SK-N-SH (cell line): ENCODE measurements around the gene DGLUCY. TPM values are rescaled to one million over a fixed set of nuclear protein-coding genes. Genes with fewer than 3 reads are reported as not detected.

Experiments used
- CTCF ChIA-PET: fragments of 300-600, 350-600 bp; formaldehyde crosslinking; extraction: SDS; loops from one replicate; lab custom pipeline; 2021; lab: Yijun Ruan, JAX
- POLR2A ChIA-PET: fragments of 350-600 bp; sonication (Branson Sonifier 250); formaldehyde crosslinking; extraction: SDS; loops from one replicate; lab custom pipeline; 2020; ENCODE audit warnings: antibody characterized with exemption, inconsistent platforms; lab: Yijun Ruan, JAX
- DNase-seq: peaks from one replicate; pipeline ENCODE4 v3.0.0; 2012
- H2AFZ ChIP-seq: fragments of 200-600 bp; sonication (generic); 2 replicates; pipeline ENCODE4 v1.8.1; 2016; ENCODE audit warnings: antibody characterized with exemption, mild to moderate bottlenecking, low read depth
- H3F3A ChIP-seq: fragments of 200-600 bp; sonication (generic); replicated peaks from 2 replicates; pipeline ENCODE3; 2016; ENCODE audit warnings: antibody characterized with exemption, mild to moderate bottlenecking; ENCODE audit not compliant: insufficient read depth
- H3K27ac ChIP-seq, 2 experiments: fragments of 200-500 bp in 1 of 2; fragments of 200-600 bp in 1 of 2; sonication (Bioruptor generic) in 1 of 2; sonication (generic), shearing (Covaris generic) in 1 of 2; 2 replicates each; pipeline versions ENCODE4 v1.5.1 to v1.6.1; 2014 to 2016; ENCODE audit warnings: low read depth in 2 of 2, inconsistent platforms in 1 of 2, low read length in 1 of 2, mild to moderate bottlenecking in 1 of 2, mixed read lengths in 1 of 2
- H3K27me3 ChIP-seq: fragments of 200-600 bp; sonication (generic), shearing (Covaris generic); 2 replicates; pipeline ENCODE4 v1.6.1; 2016; ENCODE audit warnings: mixed run types; ENCODE audit not compliant: insufficient read depth
- H3K36me3 ChIP-seq, 2 experiments: fragments of 200-500 bp in 1 of 2; fragments of 200-600 bp in 1 of 2; sonication (Bioruptor generic) in 1 of 2; sonication (generic) in 1 of 2; replicated peaks in 1 of 2; 2 replicates each; pipeline versions ENCODE3 to v1.5.1; 2014 to 2016; ENCODE audit warnings: low read length in 1 of 2, mild to moderate bottlenecking in 1 of 2; ENCODE audit not compliant: insufficient read depth in 2 of 2, control insufficient read depth in 1 of 2
- H3K4me1 ChIP-seq, 2 experiments: fragments of 200-500 bp in 1 of 2; fragments of 200-600 bp in 1 of 2; sonication (Bioruptor generic) in 1 of 2; sonication (generic), shearing (Covaris generic) in 1 of 2; 2 replicates each; pipeline versions ENCODE4 v1.5.1 to v1.6.1; 2014 to 2016; ENCODE audit warnings: low read depth in 1 of 2, low read length in 1 of 2, mixed run types in 1 of 2; ENCODE audit not compliant: insufficient read depth in 2 of 2, control insufficient read depth in 1 of 2
- H3K4me2 ChIP-seq: fragments of 200-600 bp; sonication (generic), shearing (Covaris generic); 2 replicates; pipeline ENCODE4 v1.6.1; 2017; ENCODE audit warnings: mixed run types
- H3K4me3 ChIP-seq, 2 experiments: fragments of 200-500 bp in 1 of 2; fragments of 200-600 bp in 1 of 2; sonication (Bioruptor generic) in 1 of 2; sonication (generic), shearing (Covaris generic) in 1 of 2; 2 replicates each; pipeline versions ENCODE4 v1.5.1 to v1.8.1; 2014 to 2016; ENCODE audit warnings: low read depth in 2 of 2, inconsistent platforms in 1 of 2, low read length in 1 of 2, mild to moderate bottlenecking in 1 of 2, mixed read lengths in 1 of 2, moderate library complexity in 1 of 2
- H3K79me2 ChIP-seq: fragments of 200-600 bp; sonication (generic); 2 replicates; pipeline ENCODE4 v1.8.1; 2017; ENCODE audit warnings: mild to moderate bottlenecking; ENCODE audit not compliant: insufficient read depth
- H3K9ac ChIP-seq: fragments of 200-600 bp; sonication (generic); 2 replicates; pipeline ENCODE4 v1.6.1; 2017; ENCODE audit warnings: mixed run types
- H3K9me2 ChIP-seq: fragments of 200-600 bp; sonication (generic); 2 replicates; pipeline ENCODE4 v1.6.1; 2017; ENCODE audit warnings: mixed run types
- H3K9me3 ChIP-seq: fragments of 200-600 bp; sonication (generic); 2 replicates; pipeline ENCODE4 v1.6.1; 2017; ENCODE audit warnings: mixed run types, mild to moderate bottlenecking, moderate library complexity
- H4K20me1 ChIP-seq: fragments of 200-600 bp; sonication (generic); 2 replicates; pipeline ENCODE4 v1.6.1; 2017; ENCODE audit warnings: mild to moderate bottlenecking, mixed run types; ENCODE audit not compliant: insufficient read depth
- ELF1 ChIP-seq: IDR thresholded peaks from 2 replicates; pipeline ENCODE4 v1.4.0; 2012
- FOSL2 ChIP-seq: IDR thresholded peaks from 2 replicates; pipeline ENCODE4 v1.4.0; 2012; ENCODE audit warnings: low read depth, mild to moderate bottlenecking, moderate library complexity, borderline replicate concordance
- FOXJ3 ChIP-seq: sonication (generic); formaldehyde crosslinking; IDR thresholded peaks from 2 replicates; pipeline ENCODE4 v1.5.1; 2020; ENCODE audit warnings: mild to moderate bottlenecking, missing genetic modification reagents
- FOXM1 ChIP-seq: IDR thresholded peaks from 2 replicates; pipeline ENCODE4 v1.4.0; 2012; ENCODE audit warnings: low read depth, mild to moderate bottlenecking
- GABPA ChIP-seq: IDR thresholded peaks from 2 replicates; pipeline ENCODE4 v1.4.0; 2012; ENCODE audit warnings: low read depth, mild to moderate bottlenecking
- GATA2 ChIP-seq: sonication (generic); formaldehyde crosslinking; IDR thresholded peaks from 2 replicates; pipeline ENCODE4 v1.5.0; 2020; ENCODE audit warnings: mild to moderate bottlenecking, missing genetic modification reagents
- MXI1 ChIP-seq: IDR thresholded peaks from 2 replicates; pipeline ENCODE4 v1.6.1; 2012; ENCODE audit warnings: mild to moderate bottlenecking, low read depth, low read length, improper control_type of control experiment
- RAD21 ChIP-seq: IDR thresholded peaks from 2 replicates; pipeline ENCODE4 v1.6.1; 2012; ENCODE audit warnings: mild to moderate bottlenecking, low read length
- RCOR1 ChIP-seq: fragments of 150-350 bp; IDR thresholded peaks from 2 replicates; pipeline ENCODE4 v1.6.1; 2017; ENCODE audit warnings: antibody characterized with exemption, low read length
- RFX5 ChIP-seq: IDR thresholded peaks from 2 replicates; pipeline ENCODE4 v1.6.1; 2012; ENCODE audit warnings: mild to moderate bottlenecking, improper control_type of control experiment, low read length
- RXRA ChIP-seq: IDR thresholded peaks from 2 replicates; pipeline ENCODE4 v1.4.0; 2012; ENCODE audit warnings: low read depth, mild to moderate bottlenecking, borderline replicate concordance
- SIN3A ChIP-seq: IDR thresholded peaks from 2 replicates; pipeline ENCODE4 v1.6.1; 2012; ENCODE audit warnings: low read depth, mild to moderate bottlenecking, low read length, moderate library complexity, borderline replicate concordance
- SMC3 ChIP-seq: IDR thresholded peaks from 2 replicates; pipeline ENCODE4 v1.6.1; 2012; ENCODE audit warnings: low read depth, low read length, improper control_type of control experiment
- WGBS: methylation state at CpG from one replicate; pipeline ENCODE4 v1.1.6; 2017; ENCODE audit warnings: low lambda C conversion rate; 5-methylcytosine and 5-hydroxymethylcytosine counted together
- polyA plus RNA-seq, 3 experiments: library from polyadenylated mRNA; depleted of rRNA; stranded (reverse); fragments of >200 nt; gene quantifications; 2 replicates each; pipeline ENCODE4 v1.2.3, GENCODE V29; 2012
- TF ChIP-seq, protein P1 (sequence below): IDR thresholded peaks from 2 replicates; pipeline ENCODE4 v1.4.0; 2012; ENCODE audit warnings: low read depth
- TF ChIP-seq, protein P2 (sequence below): IDR thresholded peaks from 2 replicates; pipeline ENCODE4 v1.4.0; 2012; ENCODE audit warnings: low read depth, borderline replicate concordance
- TF ChIP-seq, protein P3 (sequence below): fragments of 150-350 bp; IDR thresholded peaks from 2 replicates; pipeline ENCODE4 v1.6.1; 2016; ENCODE audit warnings: mild to moderate bottlenecking, low read depth, low read length
- TF ChIP-seq, protein P4 (sequence below): IDR thresholded peaks from 2 replicates; pipeline ENCODE4 v1.4.0; 2012; ENCODE audit warnings: low read depth, borderline replicate concordance
- TF ChIP-seq, protein P5 (sequence below): IDR thresholded peaks from 2 replicates; pipeline ENCODE4 v1.6.1; 2012; ENCODE audit warnings: mild to moderate bottlenecking, low read depth, low read length, moderate library complexity

Gene DGLUCY
- polyA plus RNA-seq, 1 of the 3 experiments (the other 2 are of a cell fraction): 17.2 TPM

DNA sequence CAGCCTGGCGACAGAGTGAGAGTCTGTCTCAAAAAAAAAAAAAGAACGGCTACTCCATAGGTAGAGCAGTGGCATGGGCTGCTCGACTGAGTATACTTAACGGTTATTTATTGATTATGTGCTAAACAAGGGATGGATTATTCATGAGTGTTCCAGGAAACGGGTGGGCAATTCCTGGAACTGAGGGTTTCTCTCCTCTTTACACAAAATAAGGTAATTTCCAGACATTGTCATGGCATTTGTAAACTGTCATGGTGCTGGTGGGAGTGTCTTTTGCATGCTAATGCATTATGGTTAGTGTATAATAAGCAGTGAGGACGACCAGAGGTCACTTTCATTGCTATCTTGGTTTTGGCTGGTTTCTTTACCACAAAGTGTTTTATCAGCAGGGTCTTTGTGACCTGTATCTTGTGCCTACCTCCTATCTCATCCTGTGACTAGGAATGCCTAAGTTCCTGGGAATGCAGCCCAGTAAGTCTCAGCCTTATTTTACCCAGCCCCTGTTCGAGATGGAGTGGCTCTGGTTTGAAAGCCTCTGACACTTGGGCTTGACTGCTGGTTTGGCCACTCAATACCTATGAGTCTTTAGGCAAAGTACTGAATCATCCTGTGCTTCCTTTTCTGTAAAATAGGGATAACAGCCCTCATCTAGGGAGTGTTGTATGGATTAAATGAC, 3.2 kb downstream of the DGLUCY start:
- Histone ChIP-seq H3K9ac (no peak overlapping the region), H3K4me1 (peaks cover 13 to 28% of the 10 kb centered on the region in 2 experiments; a peak in 3 of 4 replicates), H3K4me2 (no peak overlapping the region), H3K79me2 (no peaks in the 10 kb centered on the region), H3K27me3 (no peaks in the 10 kb centered on the region), H3K9me3 (no peaks in the 10 kb centered on the region), H4K20me1 (no peaks in the 10 kb centered on the region), H2AFZ (no peak overlapping the region), H3K4me3 (no peak overlapping the region), H3K27ac (no peak overlapping the region), H3F3A (no peaks in the 10 kb centered on the region), H3K36me3 (no peaks in the 10 kb centered on the region), H3K9me2 (no peaks in the 10 kb centered on the region)
- TF ChIP-seq RAD21 (no peak), ELF1 (no peak), FOXM1 (no peak), SMC3 (no peak), RCOR1 (no peak), FOSL2 (no peak)
- TF ChIP-seq, protein P1, sequence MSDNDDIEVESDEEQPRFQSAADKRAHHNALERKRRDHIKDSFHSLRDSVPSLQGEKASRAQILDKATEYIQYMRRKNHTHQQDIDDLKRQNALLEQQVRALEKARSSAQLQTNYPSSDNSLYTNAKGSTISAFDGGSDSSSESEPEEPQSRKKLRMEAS: no peak
- TF ChIP-seq, protein P2, sequence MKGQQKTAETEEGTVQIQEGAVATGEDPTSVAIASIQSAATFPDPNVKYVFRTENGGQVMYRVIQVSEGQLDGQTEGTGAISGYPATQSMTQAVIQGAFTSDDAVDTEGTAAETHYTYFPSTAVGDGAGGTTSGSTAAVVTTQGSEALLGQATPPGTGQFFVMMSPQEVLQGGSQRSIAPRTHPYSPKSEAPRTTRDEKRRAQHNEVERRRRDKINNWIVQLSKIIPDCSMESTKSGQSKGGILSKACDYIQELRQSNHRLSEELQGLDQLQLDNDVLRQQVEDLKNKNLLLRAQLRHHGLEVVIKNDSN: no peak
- no peak for DNase-seq
- CTCF ChIA-PET: no interaction called here
- POLR2A ChIA-PET: no interaction called here
- WGBS: 91% methylated on average over 6 of the region's 7 CpGs

DNA sequence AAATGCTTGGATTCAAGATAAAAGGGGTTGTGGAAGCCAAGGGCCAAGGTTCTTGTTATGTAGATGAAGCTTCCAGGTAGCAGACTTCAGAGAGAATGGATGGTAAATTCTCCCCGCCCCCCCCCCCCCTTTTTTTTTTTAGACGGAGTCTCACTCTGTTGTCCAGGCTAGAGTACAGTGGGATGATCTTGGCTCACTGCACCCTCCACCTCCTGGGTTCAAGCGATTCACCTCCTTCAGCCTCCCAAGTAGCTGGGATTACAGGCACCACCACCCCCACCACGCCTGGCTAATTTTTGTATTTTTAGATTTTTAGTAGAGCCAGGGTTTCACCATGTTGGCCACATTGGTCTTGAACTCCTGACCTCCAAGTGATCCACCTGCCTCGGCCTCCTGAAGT, 4.1 kb downstream of the DGLUCY start:
- no peak for DNase-seq
- Histone ChIP-seq H3K4me2 (no peak overlapping the region), H3K27ac (no peak overlapping the region), H3K9ac (no peak overlapping the region), H2AFZ (no peak overlapping the region), H3K4me3 (no peak overlapping the region), H3K4me1 (peaks cover 13 to 29% of the 10 kb centered on the region in 2 experiments; a peak in 3 of 4 replicates), H3K79me2 (no peaks in the 10 kb centered on the region), H4K20me1 (no peaks in the 10 kb centered on the region), H3F3A (no peaks in the 10 kb centered on the region), H3K36me3 (no peaks in the 10 kb centered on the region), H3K27me3 (no peaks in the 10 kb centered on the region), H3K9me3 (no peaks in the 10 kb centered on the region), H3K9me2 (no peaks in the 10 kb centered on the region)
- ChIA-PET CTCF (interaction anchor here (0.6 kb wide), 1 partner anchor 71 kb away, joined by 3 read pairs; no protein-coding TSS in a partner anchor), POLR2A (no interaction called here)
- 90% methylated on average over 5 of the region's 5 CpGs for WGBS
- TF ChIP-seq GATA2 (CRISPR knock-in tag) (no peak), RFX5 (no peak), RAD21 (no peak), FOXJ3 (no peak), RXRA (no peak), MXI1 (no peak), GABPA (no peak), SIN3A (no peak)
- TF ChIP-seq, protein P3, sequence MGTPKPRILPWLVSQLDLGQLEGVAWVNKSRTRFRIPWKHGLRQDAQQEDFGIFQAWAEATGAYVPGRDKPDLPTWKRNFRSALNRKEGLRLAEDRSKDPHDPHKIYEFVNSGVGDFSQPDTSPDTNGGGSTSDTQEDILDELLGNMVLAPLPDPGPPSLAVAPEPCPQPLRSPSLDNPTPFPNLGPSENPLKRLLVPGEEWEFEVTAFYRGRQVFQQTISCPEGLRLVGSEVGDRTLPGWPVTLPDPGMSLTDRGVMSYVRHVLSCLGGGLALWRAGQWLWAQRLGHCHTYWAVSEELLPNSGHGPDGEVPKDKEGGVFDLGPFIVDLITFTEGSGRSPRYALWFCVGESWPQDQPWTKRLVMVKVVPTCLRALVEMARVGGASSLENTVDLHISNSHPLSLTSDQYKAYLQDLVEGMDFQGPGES: no peak
- TF ChIP-seq, protein P4, sequence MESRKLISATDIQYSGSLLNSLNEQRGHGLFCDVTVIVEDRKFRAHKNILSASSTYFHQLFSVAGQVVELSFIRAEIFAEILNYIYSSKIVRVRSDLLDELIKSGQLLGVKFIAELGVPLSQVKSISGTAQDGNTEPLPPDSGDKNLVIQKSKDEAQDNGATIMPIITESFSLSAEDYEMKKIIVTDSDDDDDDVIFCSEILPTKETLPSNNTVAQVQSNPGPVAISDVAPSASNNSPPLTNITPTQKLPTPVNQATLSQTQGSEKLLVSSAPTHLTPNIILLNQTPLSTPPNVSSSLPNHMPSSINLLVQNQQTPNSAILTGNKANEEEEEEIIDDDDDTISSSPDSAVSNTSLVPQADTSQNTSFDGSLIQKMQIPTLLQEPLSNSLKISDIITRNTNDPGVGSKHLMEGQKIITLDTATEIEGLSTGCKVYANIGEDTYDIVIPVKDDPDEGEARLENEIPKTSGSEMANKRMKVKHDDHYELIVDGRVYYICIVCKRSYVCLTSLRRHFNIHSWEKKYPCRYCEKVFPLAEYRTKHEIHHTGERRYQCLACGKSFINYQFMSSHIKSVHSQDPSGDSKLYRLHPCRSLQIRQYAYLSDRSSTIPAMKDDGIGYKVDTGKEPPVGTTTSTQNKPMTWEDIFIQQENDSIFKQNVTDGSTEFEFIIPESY: no peak
- TF ChIP-seq, protein P5, sequence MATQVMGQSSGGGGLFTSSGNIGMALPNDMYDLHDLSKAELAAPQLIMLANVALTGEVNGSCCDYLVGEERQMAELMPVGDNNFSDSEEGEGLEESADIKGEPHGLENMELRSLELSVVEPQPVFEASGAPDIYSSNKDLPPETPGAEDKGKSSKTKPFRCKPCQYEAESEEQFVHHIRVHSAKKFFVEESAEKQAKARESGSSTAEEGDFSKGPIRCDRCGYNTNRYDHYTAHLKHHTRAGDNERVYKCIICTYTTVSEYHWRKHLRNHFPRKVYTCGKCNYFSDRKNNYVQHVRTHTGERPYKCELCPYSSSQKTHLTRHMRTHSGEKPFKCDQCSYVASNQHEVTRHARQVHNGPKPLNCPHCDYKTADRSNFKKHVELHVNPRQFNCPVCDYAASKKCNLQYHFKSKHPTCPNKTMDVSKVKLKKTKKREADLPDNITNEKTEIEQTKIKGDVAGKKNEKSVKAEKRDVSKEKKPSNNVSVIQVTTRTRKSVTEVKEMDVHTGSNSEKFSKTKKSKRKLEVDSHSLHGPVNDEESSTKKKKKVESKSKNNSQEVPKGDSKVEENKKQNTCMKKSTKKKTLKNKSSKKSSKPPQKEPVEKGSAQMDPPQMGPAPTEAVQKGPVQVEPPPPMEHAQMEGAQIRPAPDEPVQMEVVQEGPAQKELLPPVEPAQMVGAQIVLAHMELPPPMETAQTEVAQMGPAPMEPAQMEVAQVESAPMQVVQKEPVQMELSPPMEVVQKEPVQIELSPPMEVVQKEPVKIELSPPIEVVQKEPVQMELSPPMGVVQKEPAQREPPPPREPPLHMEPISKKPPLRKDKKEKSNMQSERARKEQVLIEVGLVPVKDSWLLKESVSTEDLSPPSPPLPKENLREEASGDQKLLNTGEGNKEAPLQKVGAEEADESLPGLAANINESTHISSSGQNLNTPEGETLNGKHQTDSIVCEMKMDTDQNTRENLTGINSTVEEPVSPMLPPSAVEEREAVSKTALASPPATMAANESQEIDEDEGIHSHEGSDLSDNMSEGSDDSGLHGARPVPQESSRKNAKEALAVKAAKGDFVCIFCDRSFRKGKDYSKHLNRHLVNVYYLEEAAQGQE: no peak
- TF ChIP-seq, protein P2: no peak
